Mucosa of descending colon (tissue), 3 donors: ENCODE measurements around the gene ARL16. TPM values are rescaled to one million over a fixed set of nuclear protein-coding genes. Genes with fewer than 3 reads are reported as not detected.

Source experiments
- ATAC-seq: fragments of 200-7000 bp; cut with Tn5 transposase; one replicate; pipeline ENCODE4 v1.9.1; 2020; ENCODE audit warnings: mild to moderate bottlenecking, moderate library complexity
- DNase-seq, 3 donors: peaks; one replicate each; pipeline ENCODE4 v3.0.0-alpha.2; 2020
- H3K36me3 ChIP-seq: fragments of 200-600 bp; one replicate; pipeline ENCODE4 v1.8.0; 2021; ENCODE audit warnings: low read depth, mild to moderate bottlenecking
- H3K4me1 ChIP-seq: fragments of 200-600 bp; one replicate; pipeline ENCODE4 v1.8.0; 2021; ENCODE audit warnings: low read depth, mild to moderate bottlenecking
- H3K4me3 ChIP-seq: fragments of 200-600 bp; one replicate; pipeline ENCODE4 v1.8.0; 2021; ENCODE audit warnings: mild to moderate bottlenecking
- H3K9me3 ChIP-seq: fragments of 200-600 bp; one replicate; pipeline ENCODE4 v1.8.0; 2021; ENCODE audit warnings: mild to moderate bottlenecking
- CTCF ChIP-seq: fragments of 200-600 bp; IDR thresholded peaks from one replicate; pipeline ENCODE4 v1.8.0; 2022; ENCODE audit warnings: antibody characterized with exemption, mild to moderate bottlenecking
- intact Hi-C, 2 donors: fragments of 100-400 bp; cut with DNase I in 1 of 2; cut with micrococcal nuclease in 1 of 2; formaldehyde crosslinking; loops; one replicate each; pipeline versions ENCODE4 v1.11.0 to v1.11.1; 2022; cut with DNase I, micrococcal nuclease
- total RNA-seq, 3 donors: library from RNA; stranded (reverse); fragmentation: NEBNext Ultra II Directional in 2 of 3; extraction: Animal tissue kit (Norgen Biotek cat#: 25700) in 2 of 3; gene quantifications; one replicate each; pipeline versions ENCODE4 v1.2.1 to v1.2.4, GENCODE V29; 2021 to 2023
- donor health status: DM: no; HTN: no; CAD: no; lungs with moderate emphysema.
- donor health status: DM: no; HTN: no; CAD: no.
- donor health status: DM: no; HTN: yes; CAD: no.

ARL16 gene
- total RNA-seq, 3 donors from 2014 or later = 14.0 to 27.6 (median 26.1) TPM

GRCh38 chr17:81652906-81653771, 30.5 kb downstream of the ARL16 start:
- Histone ChIP-seq H3K9me3 (no peaks in the 10 kb centered on the region), H3K4me3 (no peak overlapping the region), H3K36me3 (no peaks in the 10 kb centered on the region), H3K4me1 (no peaks in the 10 kb centered on the region)
- ATAC-seq (no peak), DNase-seq (no peak)
- TF ChIP-seq CTCF = no peak
- intact Hi-C loops = no loop called here

- no peak for TF ChIP-seq CTCF
- H3K36me3 ChIP-seq = no peaks in the 10 kb centered on the region
- no peaks in the 10 kb centered on the region for H3K9me3 ChIP-seq
- intact Hi-C loops = no loop called here
- no peak for DNase-seq
- no peak overlapping the region for H3K4me3 ChIP-seq
- no peaks in the 10 kb centered on the region for H3K4me1 ChIP-seq
- ATAC-seq = no peak
Observed at GRCh38 chr17:81651692-81652091, 31.9 kb downstream of the ARL16 start.

GRCh38 chr17:81650951-81651350, 32.6 kb downstream of the ARL16 start:
- H3K9me3 ChIP-seq = no peaks in the 10 kb centered on the region
- no peaks in the 10 kb centered on the region for H3K36me3 ChIP-seq
- no peak overlapping the region for H3K4me3 ChIP-seq
- ATAC-seq = no peak
- no peaks in the 10 kb centered on the region for H3K4me1 ChIP-seq
- DNase-seq = no peak
- no peak for TF ChIP-seq CTCF
- intact Hi-C loops = no loop called here

- intact Hi-C loops = no loop called here
- H3K4me1 ChIP-seq = no peaks in the 10 kb centered on the region
- DNase-seq = no peak
- no peaks in the 10 kb centered on the region for H3K9me3 ChIP-seq
- H3K4me3 ChIP-seq = no peak overlapping the region
- H3K36me3 ChIP-seq = no peaks in the 10 kb centered on the region
- ATAC-seq = no peak
- TF ChIP-seq CTCF = no peak
Observed at GRCh38 chr17:81648707-81649085, 34.9 kb downstream of the ARL16 start.

- no peak overlapping the region for H3K4me3 ChIP-seq
- intact Hi-C loops = no loop called here
- no peak for DNase-seq
- H3K4me1 ChIP-seq = no peaks in the 10 kb centered on the region
- H3K36me3 ChIP-seq = no peaks in the 10 kb centered on the region
- no peak for TF ChIP-seq CTCF
- no peak for ATAC-seq
- H3K9me3 ChIP-seq = no peaks in the 10 kb centered on the region
Observed at GRCh38 chr17:81648013-81648706, 35.4 kb downstream of the ARL16 start.
